ENCODE measurements around the gene CBX1.
"Not testable (repeated sequence)": the region's sequence is repeated elsewhere in the genome, so short reads cannot be mapped to it uniquely, and the experiment has no call there.

Gene CBX1

GRCh38 chr17:48048384-48049126 is 52.7 kb downstream of the CBX1 start:
- no peak for DNase-seq

GRCh38 chr17:48047741-48048383 is 53.4 kb downstream of the CBX1 start, which contains the start of gene NFE2L1:
Gene NFE2L1, plus strand, starts transcription at chr17:48048359. Its CDS starts 2,760 bp downstream, at chr17:48051119.
- peak; percentile 99 for DNase-seq

- no peak for DNase-seq
Observed at GRCh38 chr17:48047113-48047740, 54.1 kb downstream of the CBX1 start.

- DNase-seq = no peak
Observed at GRCh38 chr17:48046296-48046695, 55.0 kb downstream of the CBX1 start.

- no peak for DNase-seq
Observed at GRCh38 chr17:48045316-48046001, 55.8 kb downstream of the CBX1 start.

GRCh38 chr17:48044851-48045250 is 56.4 kb downstream of the CBX1 start:
- DNase-seq = no peak

GRCh38 chr17:48043176-48043575 is 58.1 kb downstream of the CBX1 start:
- no peak for DNase-seq

- no peak for DNase-seq
Observed at GRCh38 chr17:48038687-48039086, 62.6 kb downstream of the CBX1 start.

- DNase-seq = no peak
Observed at GRCh38 chr17:48037838-48038323, 63.4 kb downstream of the CBX1 start.

- DNase-seq = no peak
Observed at GRCh38 chr17:48037036-48037837, 64.0 kb downstream of the CBX1 start, which contains the start of gene COPZ2. Gene COPZ2, minus strand, starts transcription at chr17:48037797. Its CDS starts 20 bp downstream, at chr17:48037777.

GRCh38 chr17:48036693-48037035 is 64.6 kb downstream of the CBX1 start:
- no peak for DNase-seq

- DNase-seq = not testable (repeated sequence)
Observed at GRCh38 chr17:48034734-48035133, 66.5 kb downstream of the CBX1 start.

- no peak for DNase-seq
Observed at GRCh38 chr17:48031966-48032365, 69.3 kb downstream of the CBX1 start.

GRCh38 chr17:48030531-48030930 is 70.7 kb downstream of the CBX1 start:
- DNase-seq = no peak

GRCh38 chr17:48028736-48029135 is 72.5 kb downstream of the CBX1 start:
- no peak for DNase-seq

- DNase-seq = no peak
Observed at GRCh38 chr17:48027322-48027981, 73.8 kb downstream of the CBX1 start.

GRCh38 chr17:48026502-48027321 is 74.6 kb downstream of the CBX1 start:
- DNase-seq = peak; percentile 79

- no peak for DNase-seq
Observed at GRCh38 chr17:48025904-48026501, 75.3 kb downstream of the CBX1 start.

- DNase-seq = peak; percentile 92
Observed at GRCh38 chr17:48025040-48025903, 76.0 kb downstream of the CBX1 start.

Measured in NCI-H1694 (cell line).